BLaER1 (cell line): Measurements from ENCODE around the gene HEATR5B.

Experiments
- H3K27ac ChIP-seq: shearing (Covaris generic); formaldehyde crosslinking; 2 replicates; pipeline ENCODE4 v1.8.1; 2022
- H3K27me3 ChIP-seq: shearing (Covaris generic); formaldehyde crosslinking; 2 replicates; pipeline ENCODE4 v1.8.1; 2022
- H3K36me3 ChIP-seq: shearing (Covaris generic); formaldehyde crosslinking; 2 replicates; pipeline ENCODE4 v1.8.1; 2022
- H3K4me1 ChIP-seq: shearing (Covaris generic); formaldehyde crosslinking; 2 replicates; pipeline ENCODE4 v1.8.1; 2022
- H3K4me2 ChIP-seq: shearing (Covaris generic); formaldehyde crosslinking; 2 replicates; pipeline ENCODE4 v1.8.1; 2022
- H3K4me3 ChIP-seq: shearing (Covaris generic); formaldehyde crosslinking; 2 replicates; pipeline ENCODE4 v1.8.1; 2022
- H3K9ac ChIP-seq: shearing (Covaris generic); formaldehyde crosslinking; 2 replicates; pipeline ENCODE4 v1.8.1; 2022
- H3K9me3 ChIP-seq: shearing (Covaris generic); formaldehyde crosslinking; 2 replicates; pipeline ENCODE4 v1.8.1; 2022
- H4K20me1 ChIP-seq: shearing (Covaris generic); formaldehyde crosslinking; 2 replicates; pipeline ENCODE4 v1.8.1; 2022
- Cebpa-rat ChIP-seq: shearing (Covaris generic); IDR thresholded peaks from 2 replicates; pipeline ENCODE4 v1.8.1; 2022

The HEATR5B gene

GRCh38 chr2:37102588-37102987 lies 18.4 kb upstream of the HEATR5B start:
- peaks cover 75% of the 10 kb centered on the region for H3K36me3 ChIP-seq
- no peaks in the 10 kb centered on the region for H4K20me1 ChIP-seq
- H3K4me2 ChIP-seq = no peak overlapping the region
- H3K27me3 ChIP-seq = no peaks in the 10 kb centered on the region
- H3K27ac ChIP-seq = no peak overlapping the region
- no peak for TF ChIP-seq Cebpa-rat
- H3K9ac ChIP-seq = no peak overlapping the region
- no peak overlapping the region for H3K4me3 ChIP-seq
- no peaks in the 10 kb centered on the region for H3K4me1 ChIP-seq
- no peaks in the 10 kb centered on the region for H3K9me3 ChIP-seq

GRCh38 chr2:37100054-37100453 lies 15.9 kb upstream of the HEATR5B start:
- Histone ChIP-seq H3K27me3 (no peaks in the 10 kb centered on the region), H3K27ac (no peak overlapping the region), H3K9me3 (no peaks in the 10 kb centered on the region), H3K4me3 (no peak overlapping the region), H3K4me2 (no peak overlapping the region), H4K20me1 (no peaks in the 10 kb centered on the region), H3K36me3 (peaks cover 75% of the 10 kb centered on the region), H3K9ac (no peak overlapping the region), H3K4me1 (no peaks in the 10 kb centered on the region)
- no peak for TF ChIP-seq Cebpa-rat

GRCh38 chr2:37098416-37099118 lies 14.4 kb upstream of the HEATR5B start:
- no peaks in the 10 kb centered on the region for H3K27me3 ChIP-seq
- no peaks in the 10 kb centered on the region for H4K20me1 ChIP-seq
- no peak overlapping the region for H3K4me2 ChIP-seq
- no peak overlapping the region for H3K27ac ChIP-seq
- TF ChIP-seq Cebpa-rat = no peak
- no peak overlapping the region for H3K9ac ChIP-seq
- H3K36me3 ChIP-seq = peaks cover 79% of the 10 kb centered on the region
- no peaks in the 10 kb centered on the region for H3K9me3 ChIP-seq
- no peaks in the 10 kb centered on the region for H3K4me1 ChIP-seq
- no peak overlapping the region for H3K4me3 ChIP-seq

GRCh38 chr2:37096568-37096967 lies 12.4 kb upstream of the HEATR5B start:
- Histone ChIP-seq H3K27ac (no peak overlapping the region), H4K20me1 (no peaks in the 10 kb centered on the region), H3K9me3 (no peaks in the 10 kb centered on the region), H3K4me3 (no peak overlapping the region), H3K9ac (no peak overlapping the region), H3K27me3 (no peaks in the 10 kb centered on the region), H3K4me1 (peaks cover 6% of the 10 kb centered on the region), H3K36me3 (peaks cover 85% of the 10 kb centered on the region), H3K4me2 (no peak overlapping the region)
- TF ChIP-seq Cebpa-rat = no peak

- H3K9ac ChIP-seq = no peak overlapping the region; the same call in 1 of the 2 replicates
- H3K4me1 ChIP-seq = peaks cover 31% of the 10 kb centered on the region
- no peaks in the 10 kb centered on the region for H4K20me1 ChIP-seq
- peak overlapping the region; percentile 72 for H3K4me2 ChIP-seq
- no peaks in the 10 kb centered on the region for H3K27me3 ChIP-seq
- no peaks in the 10 kb centered on the region for H3K9me3 ChIP-seq
- H3K4me3 ChIP-seq = no peak overlapping the region
- H3K27ac ChIP-seq = no peak overlapping the region; the same call in 1 of the 2 replicates
- TF ChIP-seq Cebpa-rat = no peak
- H3K36me3 ChIP-seq = peaks cover 68% of the 10 kb centered on the region
Observed at GRCh38 chr2:37091873-37092272, 7.7 kb upstream of the HEATR5B start.

GRCh38 chr2:37090019-37090477 lies 5.9 kb upstream of the HEATR5B start:
- H3K9ac ChIP-seq = peak overlapping the region; percentile 23; the same call in 1 of the 2 replicates
- peak overlapping the region; percentile 72 for H3K4me2 ChIP-seq
- H3K36me3 ChIP-seq = peaks cover 50% of the 10 kb centered on the region
- H3K4me3 ChIP-seq = 0 out of 2 replicates have a peak overlapping the region, but pooled peaks have one; percentile 36
- TF ChIP-seq Cebpa-rat = no peak
- no peaks in the 10 kb centered on the region for H3K9me3 ChIP-seq
- H4K20me1 ChIP-seq = no peaks in the 10 kb centered on the region
- no peaks in the 10 kb centered on the region for H3K27me3 ChIP-seq
- peaks cover 46% of the 10 kb centered on the region for H3K4me1 ChIP-seq
- peak overlapping the region; percentile 39; the same call in 1 of the 2 replicates for H3K27ac ChIP-seq

GRCh38 chr2:37085731-37086147 lies 1.6 kb upstream of the HEATR5B start:
- Histone ChIP-seq H3K9me3 (no peaks in the 10 kb centered on the region), H3K9ac (no peak overlapping the region), H3K27me3 (no peaks in the 10 kb centered on the region), H4K20me1 (0 out of 2 replicates have a peak, but pooled peaks cover 7% of the 10 kb centered on the region), H3K4me1 (peaks cover 60% of the 10 kb centered on the region), H3K4me3 (no peak overlapping the region; the same call in 1 of the 2 replicates), H3K27ac (no peak overlapping the region), H3K36me3 (peaks cover 37% of the 10 kb centered on the region), H3K4me2 (peak overlapping the region; percentile 91)
- no peak for TF ChIP-seq Cebpa-rat

GRCh38 chr2:37084797-37085196 lies 625 bp upstream of the HEATR5B start:
- Histone ChIP-seq H3K4me3 (peak overlapping the region; percentile 93), H3K36me3 (peaks cover 34% of the 10 kb centered on the region), H3K4me1 (peaks cover 60% of the 10 kb centered on the region), H3K9me3 (no peaks in the 10 kb centered on the region), H4K20me1 (peaks cover 10% of the 10 kb centered on the region; the same call in 1 of the 2 replicates), H3K4me2 (peak overlapping the region; percentile 91), H3K9ac (peak overlapping the region; percentile 83), H3K27me3 (no peaks in the 10 kb centered on the region), H3K27ac (peak overlapping the region; percentile 49; the same call in 1 of the 2 replicates)
- TF ChIP-seq Cebpa-rat = no peak

GRCh38 chr2:37080689-37081088 lies 3.5 kb downstream of the HEATR5B start:
- H3K27me3 ChIP-seq = no peaks in the 10 kb centered on the region
- H3K9me3 ChIP-seq = no peaks in the 10 kb centered on the region
- H3K4me2 ChIP-seq = peak overlapping the region; percentile 53
- no peak for TF ChIP-seq Cebpa-rat
- no peak overlapping the region for H3K27ac ChIP-seq
- peaks cover 12% of the 10 kb centered on the region; the same call in 1 of the 2 replicates for H4K20me1 ChIP-seq
- peaks cover 55% of the 10 kb centered on the region for H3K36me3 ChIP-seq
- H3K4me3 ChIP-seq = no peak overlapping the region
- H3K4me1 ChIP-seq = peaks cover 44% of the 10 kb centered on the region
- no peak overlapping the region for H3K9ac ChIP-seq

- Histone ChIP-seq H3K36me3 (peaks cover 58% of the 10 kb centered on the region), H3K4me1 (peaks cover 40% of the 10 kb centered on the region), H4K20me1 (peaks cover 12% of the 10 kb centered on the region; the same call in 1 of the 2 replicates), H3K9ac (no peak overlapping the region), H3K9me3 (no peaks in the 10 kb centered on the region), H3K4me2 (peak overlapping the region; percentile 53; the same call in 1 of the 2 replicates), H3K27me3 (no peaks in the 10 kb centered on the region), H3K27ac (no peak overlapping the region), H3K4me3 (no peak overlapping the region)
- no peak for TF ChIP-seq Cebpa-rat
Observed at GRCh38 chr2:37080266-37080665, 3.9 kb downstream of the HEATR5B start.
